Activated CD8-positive, alpha-beta memory T cell treated with anti-CD3 and anti-CD28 coated beads for 1 hour (primary cell): ENCODE data around the gene AMMECR1L.
"Not testable (repeated sequence)": the region's sequence is repeated elsewhere in the genome, so short reads cannot be mapped to it uniquely, and the experiment has no call there.

Experiments
- DNase-seq, 2 donors: peaks; one replicate each; pipeline ENCODE4 v3.0.0-alpha.2; 2020; ENCODE audit warnings: low read depth in 1 of 2; ENCODE audit errors: extremely low read depth in 1 of 2

The AMMECR1L gene

DNA sequence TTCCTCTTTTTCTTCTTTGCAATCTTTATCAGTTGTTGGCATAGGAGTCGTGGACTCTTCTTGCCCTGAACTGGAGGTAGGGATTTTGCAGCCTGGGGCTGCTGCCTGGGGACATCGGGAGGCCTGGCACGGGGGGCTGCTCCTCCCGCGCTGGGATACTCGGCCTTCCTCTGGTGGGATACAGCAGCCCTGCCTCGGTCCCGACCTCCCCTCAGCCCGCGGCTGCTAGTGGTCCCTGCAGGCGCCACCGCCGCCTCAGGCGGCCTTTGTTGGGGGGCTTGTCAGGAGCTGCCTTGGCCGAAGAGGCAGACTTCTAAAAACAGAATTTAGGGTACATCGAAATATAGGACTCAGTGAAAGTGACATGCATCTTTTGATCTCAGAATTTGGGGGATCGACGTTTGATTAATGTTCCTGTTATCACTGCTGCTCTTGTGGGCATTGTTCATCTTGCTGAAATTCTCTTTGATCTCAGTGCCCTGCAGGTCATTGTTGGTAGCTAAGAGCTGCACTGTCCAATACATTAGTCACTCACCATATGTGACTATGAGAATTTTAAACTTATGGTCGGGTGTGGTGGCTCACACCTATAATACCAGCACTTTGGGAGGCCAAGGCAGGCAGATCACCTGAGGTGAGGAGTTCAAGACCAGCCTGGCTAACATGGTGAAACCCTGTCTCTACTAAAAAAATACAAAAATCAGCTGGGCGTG lies 44.1 kb downstream of the AMMECR1L start:
- DNase-seq: no peak

- DNase-seq: no peak
These were observed 44.9 kb downstream of the AMMECR1L start for GRCh38 chr2:127840893-127841292.

- no peak for DNase-seq
These were observed 50.8 kb downstream of the AMMECR1L start for GRCh38 chr2:127834951-127835350.

GRCh38 chr2:127829845-127830246 lies 55.9 kb downstream of the AMMECR1L start:
- no peak for DNase-seq

GRCh38 chr2:127826708-127827107 lies 59.0 kb downstream of the AMMECR1L start:
- DNase-seq: not testable (repeated sequence)

GRCh38 chr2:127826047-127826446 lies 59.7 kb downstream of the AMMECR1L start:
- DNase-seq: no peak

- no peak for DNase-seq
These were observed 65.6 kb downstream of the AMMECR1L start for GRCh38 chr2:127820080-127820668.

DNA sequence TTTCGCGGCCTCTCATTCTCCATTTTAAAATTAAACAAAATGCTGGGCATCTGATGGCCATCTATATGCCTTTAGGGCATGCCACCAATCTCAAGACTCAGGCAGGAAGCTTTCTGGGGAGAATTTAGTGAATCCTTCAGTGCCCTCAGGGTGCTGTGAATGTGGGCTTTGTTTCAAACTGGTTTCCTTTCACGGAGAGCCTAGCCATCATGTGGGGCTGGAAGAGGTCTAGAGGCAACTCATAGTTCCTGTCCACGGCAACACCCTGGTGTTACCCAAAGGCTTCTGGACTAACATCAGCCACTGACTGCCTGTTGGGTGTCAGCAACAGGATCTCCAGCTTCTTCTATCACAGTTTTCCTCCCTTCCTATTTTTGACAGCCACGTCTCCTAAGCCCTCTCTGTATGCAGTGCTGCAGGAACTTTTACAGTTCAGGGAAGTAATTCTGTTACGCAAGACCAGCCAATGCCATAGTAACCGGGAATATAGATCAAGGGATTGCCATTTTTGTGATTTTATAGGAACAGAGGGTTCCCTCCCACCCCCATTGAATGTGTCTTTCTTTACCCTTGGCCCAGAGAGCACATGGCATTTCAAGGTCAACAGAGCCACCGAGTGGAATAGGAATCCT lies 66.8 kb downstream of the AMMECR1L start:
- DNase-seq: no peak

GRCh38 chr2:127818241-127818640 lies 67.5 kb downstream of the AMMECR1L start:
- no peak for DNase-seq

GRCh38 chr2:127814677-127815076 lies 71.1 kb downstream of the AMMECR1L start:
- DNase-seq: no peak

GRCh38 chr2:127812441-127812840 lies 73.3 kb downstream of the AMMECR1L start:
- not testable (repeated sequence) for DNase-seq
